ENCODE measurements around the gene ENTPD2.

Gene ENTPD2

GRCh38 chr9:137013571-137013940 is 40.3 kb downstream of the ENTPD2 start:
- POLR2A ChIA-PET, result no interaction called here
- Histone ChIP-seq H3K4me1 (ENCODE audit: control insufficient read depth, insufficient read depth, low read length) (no peaks in the 10 kb centered on the region), H3K36me3 (ENCODE audit: control insufficient read depth in 2 of 2, insufficient read depth in 1 of 2, low read length in 2 of 2) (peaks cover 0 to 58% of the 10 kb centered on the region in 2 experiments; a peak in 1 of 3 replicates), H3K9me3 (ENCODE audit: control insufficient read depth, insufficient read depth, low read depth, low read length) (no peaks in the 10 kb centered on the region), H3K27ac (ENCODE audit: extremely low read depth, low read depth, low read length) (no peak overlapping the region), H3K4me3 (ENCODE audit: low read depth, low read length) (no peak overlapping the region)
- CTCF ChIA-PET, result no interaction called here
- TF ChIP-seq ZNF600 (tag by site-specific recombination; IDR thresholded peaks at IDR 0.05) (no peak), PRDM2 (tag by site-specific recombination; IDR thresholded peaks at IDR 0.05; ENCODE audit: borderline replicate concordance) (no peak), ZNF654 (tag by site-specific recombination; IDR thresholded peaks at IDR 0.05; ENCODE audit: low read depth) (no peak), PBX3 (CRISPR knock-in tag; IDR thresholded peaks at IDR 0.05) (no peak), SP7 (tag by site-specific recombination; IDR thresholded peaks at IDR 0.05) (no peak), ZBTB7A (tag by site-specific recombination; IDR thresholded peaks at IDR 0.05; ENCODE audit: low read depth) (no peak), GLIS1 (tag by site-specific recombination; IDR thresholded peaks at IDR 0.05) (no peak), ZNF23 (tag by site-specific recombination; IDR thresholded peaks at IDR 0.05; ENCODE audit: borderline replicate concordance) (no peak), ZNF366 (tag by site-specific recombination; conservative IDR thresholded peaks at IDR 0.05) (no peak), ZNF335 (tag by site-specific recombination; conservative IDR thresholded peaks at IDR 0.05) (no peak), PRDM6 (tag by site-specific recombination; IDR thresholded peaks at IDR 0.05) (no peak), ZNF423 (tag by site-specific recombination; IDR thresholded peaks at IDR 0.05) (no peak), HIC1 (tag by site-specific recombination; IDR thresholded peaks at IDR 0.05) (no peak), GFI1B (tag by site-specific recombination; IDR thresholded peaks at IDR 0.05) (no peak)
